Measurements from ENCODE around the gene KMO. TPM values are rescaled to one million over a fixed set of nuclear protein-coding genes. Genes with fewer than 3 reads are reported as not detected.

KMO gene
- total and polyA plus RNA-seq, 4 experiments from 2014 or later, result 0.37 to 1.1 (median 0.44) TPM; not detected in 1

DNA sequence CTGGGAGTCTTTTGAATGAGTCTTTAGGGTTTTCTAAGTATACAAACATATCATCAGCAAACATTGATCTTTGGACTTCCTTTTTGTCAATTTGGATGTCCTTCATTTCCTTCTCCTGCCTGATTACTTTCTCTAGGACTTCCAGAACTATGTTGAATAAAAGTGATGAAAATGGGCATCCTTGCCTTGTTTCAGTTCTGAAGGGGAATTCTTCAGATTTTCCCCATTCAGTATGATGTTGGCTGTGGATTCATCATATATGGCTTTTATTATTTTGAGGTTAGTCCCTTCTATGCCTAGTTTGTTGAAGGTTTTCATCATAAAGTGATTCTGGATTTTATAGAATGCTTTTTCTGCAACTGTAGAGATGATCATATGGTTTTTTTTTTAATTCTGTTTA lies 42.0 kb downstream of the KMO start:
- no peaks in the 10 kb centered on the region for H3K9me3 ChIP-seq (ENCODE audit: control insufficient read depth in 1 of 2, low read length in 2 of 2)
- Mint-ChIP-seq H3K36me3 (peaks cover 0 to 3% of the 10 kb centered on the region in 2 donors), H3K27ac (no peak overlapping the region), H3K27me3 (peaks cover 22 to 26% of the 10 kb centered on the region in 2 donors), H3K4me1 (peaks cover 0 to 2% (median 0%) of the 10 kb centered on the region in 4 donors), H3K4me3 (no peak overlapping the region), H3K9me3 (peaks cover 0 to 31% (median 22%) of the 10 kb centered on the region in 8 donors)
- no peaks in the 10 kb centered on the region for H3K27me3 ChIP-seq (ENCODE audit: insufficient read depth, low read length)
- no peak for DNase-seq
- H3K27ac ChIP-seq (ENCODE audit: low read depth, low read length), result no peak overlapping the region
- no peaks in the 10 kb centered on the region for H3K4me1 ChIP-seq (ENCODE audit: insufficient read depth, low read length)
- H3K4me3 ChIP-seq (ENCODE audit: low read length in 2 of 2), result no peak overlapping the region
- intact Hi-C loops (cut with micrococcal nuclease), result no loop called here
- POLR2A ChIA-PET (ENCODE audit: partially characterized antibody), result no interaction called here
- H3K36me3 ChIP-seq (ENCODE audit: insufficient read depth, low read length), result no peaks in the 10 kb centered on the region
- CTCF ChIA-PET (ENCODE audit: partially characterized antibody), result no interaction called here

DNA sequence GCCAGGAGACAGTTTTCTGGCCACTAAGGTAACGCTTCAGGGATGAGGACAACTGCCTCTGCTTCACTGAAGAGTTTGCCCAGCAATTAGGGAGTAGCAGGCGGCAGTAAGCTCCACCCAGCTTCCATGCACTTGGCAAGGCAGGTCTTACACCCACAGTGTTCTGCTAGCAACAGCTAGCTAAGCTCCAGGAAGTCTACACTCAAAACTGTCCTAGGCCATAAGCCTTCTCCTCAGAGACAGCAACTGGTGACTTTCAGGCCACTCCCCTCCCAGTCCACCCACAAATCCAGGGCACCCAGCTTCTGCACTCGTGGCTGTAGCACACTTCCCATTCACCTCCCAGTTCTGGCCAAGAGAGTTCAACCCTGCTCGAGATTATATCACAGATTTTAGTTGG lies 47.3 kb downstream of the KMO start:
- ChIA-PET POLR2A (ENCODE audit: partially characterized antibody) (no interaction called here), CTCF (ENCODE audit: partially characterized antibody) (no interaction called here)
- intact Hi-C loops (cut with micrococcal nuclease), result no loop called here
- Mint-ChIP-seq H3K4me1 (no peaks in the 10 kb centered on the region), H3K27ac (no peak overlapping the region), H3K4me3 (no peak overlapping the region), H3K36me3 (peaks cover 0 to 3% of the 10 kb centered on the region in 2 donors), H3K27me3 (peaks cover 21 to 24% of the 10 kb centered on the region in 2 donors), H3K9me3 (peaks cover 0 to 37% (median 24%) of the 10 kb centered on the region in 8 donors)
- H3K36me3 ChIP-seq (ENCODE audit: insufficient read depth, low read length), result no peaks in the 10 kb centered on the region
- H3K9me3 ChIP-seq (ENCODE audit: control insufficient read depth in 1 of 2, low read length in 2 of 2), result no peaks in the 10 kb centered on the region
- no peaks in the 10 kb centered on the region for H3K27me3 ChIP-seq (ENCODE audit: insufficient read depth, low read length)
- no peak for DNase-seq
- H3K4me3 ChIP-seq (ENCODE audit: low read length in 2 of 2), result no peak overlapping the region
- H3K27ac ChIP-seq (ENCODE audit: low read depth, low read length), result no peak overlapping the region
- no peaks in the 10 kb centered on the region for H3K4me1 ChIP-seq (ENCODE audit: insufficient read depth, low read length)

DNA sequence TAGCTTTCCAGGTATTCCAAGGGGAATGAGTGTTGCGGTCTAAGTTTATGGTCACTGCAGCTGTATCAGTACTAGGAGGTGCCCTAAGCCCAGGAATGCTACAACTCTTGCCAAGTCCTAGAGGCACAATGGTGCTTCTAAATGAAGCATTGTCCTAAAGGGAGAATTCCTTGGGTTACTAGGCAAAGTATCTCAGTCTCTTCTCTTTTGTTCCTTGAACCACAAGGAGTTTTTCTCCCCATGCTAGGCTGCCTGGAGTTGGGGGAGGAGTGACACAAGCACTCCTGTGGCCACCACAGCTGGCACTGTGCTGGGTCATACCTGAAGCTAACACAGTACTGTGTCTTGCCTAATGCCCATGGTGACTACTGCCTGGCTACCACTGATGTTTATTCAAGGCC lies 50.7 kb downstream of the KMO start:
- Histone ChIP-seq H3K27ac (ENCODE audit: low read depth, low read length) (no peak overlapping the region), H3K4me1 (ENCODE audit: insufficient read depth, low read length) (no peaks in the 10 kb centered on the region), H3K9me3 (ENCODE audit: control insufficient read depth in 1 of 2, low read length in 2 of 2) (no peaks in the 10 kb centered on the region), H3K36me3 (ENCODE audit: insufficient read depth, low read length) (no peaks in the 10 kb centered on the region), H3K4me3 (ENCODE audit: low read length in 2 of 2) (no peak overlapping the region), H3K27me3 (ENCODE audit: insufficient read depth, low read length) (no peaks in the 10 kb centered on the region)
- Mint-ChIP-seq H3K27ac (no peak overlapping the region), H3K4me3 (no peak overlapping the region), H3K27me3 (peaks cover 5 to 18% of the 10 kb centered on the region in 2 donors), H3K36me3 (no peaks in the 10 kb centered on the region), H3K4me1 (no peaks in the 10 kb centered on the region), H3K9me3 (peaks cover 0 to 16% (median 2%) of the 10 kb centered on the region in 8 donors)
- intact Hi-C loops (cut with micrococcal nuclease), result no loop called here
- DNase-seq, result no peak
- ChIA-PET CTCF (ENCODE audit: partially characterized antibody) (interaction anchor here (1.2 kb wide), 1 partner anchor 28 kb away, joined by 3 read pairs; no protein-coding TSS in a partner anchor), POLR2A (ENCODE audit: partially characterized antibody) (no interaction called here)

DNA sequence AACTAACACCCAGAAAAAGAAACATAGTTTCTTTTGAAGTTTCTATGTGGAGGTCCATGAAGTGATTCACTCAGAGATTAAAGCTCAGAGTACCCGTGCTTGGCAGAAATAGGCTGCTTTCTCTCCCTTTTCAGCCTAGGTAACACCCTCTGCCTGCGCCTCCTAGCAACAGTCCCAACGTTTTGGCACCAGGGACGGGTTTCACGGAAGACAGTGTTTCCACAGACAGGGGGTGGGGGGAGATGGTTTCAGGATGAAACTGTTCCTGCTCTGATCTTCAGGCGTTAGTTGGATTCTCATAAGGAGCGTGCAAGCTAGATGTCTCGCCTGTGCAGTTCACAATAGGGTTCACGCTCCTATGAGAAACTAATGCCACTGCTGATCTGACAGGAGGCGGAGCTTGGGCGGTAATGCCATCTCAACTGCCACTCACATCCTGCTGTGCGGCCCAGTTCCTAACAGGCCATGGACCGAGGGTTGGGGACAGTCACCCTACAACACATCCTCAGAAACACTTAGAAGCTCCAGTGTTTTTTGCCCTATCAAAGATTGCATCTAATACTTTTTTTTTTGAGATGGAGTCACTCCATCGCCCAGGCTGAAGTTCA lies 54.8 kb downstream of the KMO start:
- intact Hi-C loops (cut with micrococcal nuclease), result no loop called here
- Histone ChIP-seq H3K36me3 (ENCODE audit: insufficient read depth, low read length) (no peaks in the 10 kb centered on the region), H3K27ac (ENCODE audit: low read depth, low read length) (no peak overlapping the region), H3K4me3 (ENCODE audit: low read length in 2 of 2) (no peak overlapping the region), H3K9me3 (ENCODE audit: control insufficient read depth in 1 of 2, low read length in 2 of 2) (no peaks in the 10 kb centered on the region), H3K4me1 (ENCODE audit: insufficient read depth, low read length) (no peaks in the 10 kb centered on the region), H3K27me3 (ENCODE audit: insufficient read depth, low read length) (no peaks in the 10 kb centered on the region)
- Mint-ChIP-seq H3K27ac (no peak overlapping the region), H3K27me3 (peaks cover 0 to 5% of the 10 kb centered on the region in 2 donors), H3K9me3 (peaks cover 0 to 6% (median 0%) of the 10 kb centered on the region in 8 donors), H3K4me1 (no peaks in the 10 kb centered on the region), H3K36me3 (no peaks in the 10 kb centered on the region), H3K4me3 (no peak overlapping the region)
- POLR2A ChIA-PET (ENCODE audit: partially characterized antibody), result interaction anchor here (0.6 kb wide), 1 partner anchor 68 kb away, joined by 3 read pairs; the partner anchor contains the start of gene FH
- no peak for DNase-seq
- CTCF ChIA-PET (ENCODE audit: partially characterized antibody), result interaction anchor here (1.6 kb wide), 1 partner anchor 23 kb away, joined by 5 read pairs; no protein-coding TSS in a partner anchor

DNA sequence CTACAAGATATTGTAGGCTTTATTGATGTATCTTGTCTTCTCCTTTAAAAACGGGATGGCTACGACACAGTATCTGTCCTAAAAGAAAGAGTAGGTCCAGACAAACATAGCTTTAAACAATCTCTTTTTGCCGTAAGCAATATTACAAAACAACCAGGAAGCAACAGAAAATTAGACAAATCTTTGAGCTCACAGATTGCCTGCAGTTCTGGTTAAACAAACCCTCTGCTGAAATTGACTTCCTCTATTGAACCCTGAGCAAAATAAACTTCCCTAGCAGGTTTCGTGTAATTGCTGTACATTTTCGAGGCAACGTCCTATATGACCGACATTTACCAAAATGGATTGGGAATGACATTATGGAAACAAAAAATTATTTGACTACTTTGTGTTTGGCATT lies 57.3 kb downstream of the KMO start:
- Histone ChIP-seq H3K27ac (ENCODE audit: low read depth, low read length) (no peak overlapping the region), H3K9me3 (ENCODE audit: control insufficient read depth in 1 of 2, low read length in 2 of 2) (no peaks in the 10 kb centered on the region), H3K27me3 (ENCODE audit: insufficient read depth, low read length) (no peaks in the 10 kb centered on the region), H3K4me3 (ENCODE audit: low read length in 2 of 2) (no peak overlapping the region), H3K4me1 (ENCODE audit: insufficient read depth, low read length) (no peaks in the 10 kb centered on the region), H3K36me3 (ENCODE audit: insufficient read depth, low read length) (no peaks in the 10 kb centered on the region)
- no peak overlapping the region for H3K4me3 Mint-ChIP-seq
- H3K27me3 Mint-ChIP-seq, result peaks cover 0 to 3% of the 10 kb centered on the region in 2 donors
- H3K4me1 Mint-ChIP-seq, result no peaks in the 10 kb centered on the region
- POLR2A ChIA-PET (ENCODE audit: partially characterized antibody), result no interaction called here
- intact Hi-C loops (cut with micrococcal nuclease), result no loop called here
- no peaks in the 10 kb centered on the region for H3K9me3 Mint-ChIP-seq
- no peak overlapping the region for H3K27ac Mint-ChIP-seq
- CTCF ChIA-PET (ENCODE audit: partially characterized antibody), result interaction anchor here (1.4 kb wide), 1 partner anchor 38 kb away, joined by 3 read pairs; no protein-coding TSS in a partner anchor
- DNase-seq, result no peak
- peaks cover 0 to 8% of the 10 kb centered on the region in 2 donors for H3K36me3 Mint-ChIP-seq

DNA sequence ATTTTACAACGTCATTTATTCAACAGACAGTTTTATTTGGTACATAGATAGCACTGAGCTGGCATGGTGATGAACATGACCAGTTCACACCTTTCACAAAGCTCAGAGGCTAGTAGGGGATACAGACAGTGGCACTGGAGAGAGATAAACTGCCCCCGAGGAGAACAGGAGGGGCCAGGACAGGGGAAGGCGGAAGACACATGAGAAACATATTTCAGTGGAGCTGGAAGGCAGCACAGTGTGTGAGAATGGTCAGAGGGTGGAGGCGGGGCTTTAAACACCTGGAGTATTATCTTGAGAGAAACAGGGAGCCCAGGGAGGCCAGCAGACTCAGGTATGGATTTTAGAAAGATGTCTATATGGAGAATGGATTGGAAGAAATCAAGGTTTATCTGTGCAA lies 58.5 kb downstream of the KMO start:
- H3K4me1 Mint-ChIP-seq, result no peaks in the 10 kb centered on the region
- POLR2A ChIA-PET (ENCODE audit: partially characterized antibody), result no interaction called here
- H3K36me3 ChIP-seq (ENCODE audit: insufficient read depth, low read length), result no peaks in the 10 kb centered on the region

DNA sequence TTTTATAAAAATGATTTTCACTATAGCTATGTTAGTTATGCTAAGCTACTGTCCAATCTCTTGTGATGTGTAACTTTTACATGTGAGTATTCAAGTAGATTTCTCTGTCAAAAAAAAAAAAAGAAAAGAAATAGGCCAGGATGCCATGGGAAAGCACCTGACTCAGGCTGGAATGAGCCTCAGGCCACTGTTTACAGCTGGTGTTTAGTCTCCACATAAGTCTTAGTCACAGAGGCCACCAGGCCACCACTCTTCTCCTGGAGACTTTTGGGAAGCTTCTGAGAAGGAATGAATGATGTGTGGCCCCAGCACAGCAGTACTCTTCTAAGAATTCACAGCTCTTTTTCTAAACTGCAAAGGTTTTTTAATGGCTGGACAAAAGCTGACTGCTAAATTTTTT lies 59.1 kb downstream of the KMO start:
- H3K4me1 ChIP-seq (ENCODE audit: insufficient read depth, low read length), result no peaks in the 10 kb centered on the region
- intact Hi-C loops (cut with micrococcal nuclease), result no loop called here
- Mint-ChIP-seq H3K36me3 (peaks cover 0 to 15% of the 10 kb centered on the region in 2 donors), H3K4me3 (no peak overlapping the region), H3K27me3 (peaks cover 0 to 3% of the 10 kb centered on the region in 2 donors), H3K27ac (no peak overlapping the region), H3K4me1 (no peaks in the 10 kb centered on the region), H3K9me3 (no peaks in the 10 kb centered on the region)
- no peak overlapping the region for H3K4me3 ChIP-seq (ENCODE audit: low read length in 2 of 2)
- no peaks in the 10 kb centered on the region for H3K9me3 ChIP-seq (ENCODE audit: control insufficient read depth in 1 of 2, low read length in 2 of 2)
- ChIA-PET POLR2A (ENCODE audit: partially characterized antibody) (no interaction called here), CTCF (ENCODE audit: partially characterized antibody) (interaction anchor here (1.0 to 1.9 kb wide), 3 partner anchors 19 to 54 kb away, joined by 3 to 10 read pairs (median 3); no protein-coding TSS in a partner anchor)
- H3K36me3 ChIP-seq (ENCODE audit: insufficient read depth, low read length), result no peaks in the 10 kb centered on the region
- no peak overlapping the region for H3K27ac ChIP-seq (ENCODE audit: low read depth, low read length)
- H3K27me3 ChIP-seq (ENCODE audit: insufficient read depth, low read length), result no peaks in the 10 kb centered on the region
- no peak for DNase-seq

More for the DNA sequence above, 58.5 kb downstream of the KMO start:
- no peak overlapping the region for H3K4me3 ChIP-seq (ENCODE audit: low read length in 2 of 2)
- Mint-ChIP-seq H3K4me3 (no peak overlapping the region), H3K36me3 (peaks cover 0 to 15% of the 10 kb centered on the region in 2 donors), H3K27ac (peak overlapping the region in 1 of 7 donors; percentile 20), H3K27me3 (peaks cover 0 to 3% of the 10 kb centered on the region in 2 donors), H3K9me3 (no peaks in the 10 kb centered on the region)
- CTCF ChIA-PET (ENCODE audit: partially characterized antibody), result interaction anchor here (1.0 to 1.9 kb wide), 3 partner anchors 20 to 53 kb away, joined by 3 to 10 read pairs (median 3); no protein-coding TSS in a partner anchor
- no peaks in the 10 kb centered on the region for H3K27me3 ChIP-seq (ENCODE audit: insufficient read depth, low read length)
- DNase-seq, result no peak
- intact Hi-C loops (cut with micrococcal nuclease), result no loop called here
- H3K27ac ChIP-seq (ENCODE audit: low read depth, low read length), result no peak overlapping the region
- H3K4me1 ChIP-seq (ENCODE audit: insufficient read depth, low read length), result no peaks in the 10 kb centered on the region
- H3K9me3 ChIP-seq (ENCODE audit: control insufficient read depth in 1 of 2, low read length in 2 of 2), result no peaks in the 10 kb centered on the region

All from CD4-positive, alpha-beta memory T cell (primary cell).